Kidney (tissue), 22 donors: ENCODE data around the gene CCDC85C. TPM values are rescaled to one million over a fixed set of nuclear protein-coding genes. Genes with fewer than 3 reads are reported as not detected.

ENCODE experiments used
- DNase-seq, 5 donors: peaks; one replicate each; pipeline ENCODE4 v3.0.0-alpha.2; 2013 to 2020
- FAIRE-seq: peaks from 2 replicates; lab custom pipeline; 2012; peaks lifted over from hg19 to GRCh38; lab: Jason Lieb, UNC
- H3K27ac ChIP-seq, 2 donors: one replicate each; pipeline ENCODE4 v1.7.0; 2013; ENCODE audit warnings: low read depth in 2 of 2, low read length in 2 of 2, inconsistent platforms in 1 of 2
- H3K27me3 ChIP-seq: one replicate; pipeline ENCODE4 v1.7.1; 2013; ENCODE audit warnings: low read length, inconsistent platforms; ENCODE audit not compliant: control insufficient read depth, insufficient read depth
- H3K36me3 ChIP-seq, 3 donors: one replicate each; pipeline versions ENCODE4 v1.7.0 to v1.7.1; 2013; ENCODE audit warnings: low read length in 3 of 3, control low read depth in 1 of 3, inconsistent platforms in 1 of 3; ENCODE audit not compliant: insufficient read depth in 3 of 3, control insufficient read depth in 2 of 3
- H3K4me1 ChIP-seq, 3 donors: one replicate each; pipeline versions ENCODE4 v1.7.0 to v1.7.1; 2013; ENCODE audit warnings: low read length in 3 of 3, inconsistent platforms in 1 of 3, low read depth in 1 of 3; ENCODE audit not compliant: control insufficient read depth in 2 of 3, insufficient read depth in 2 of 3
- H3K4me3 ChIP-seq, 3 donors: one replicate each; pipeline versions ENCODE4 v1.7.0 to v1.8.1; 2013; ENCODE audit warnings: low read length in 3 of 3, control low read depth in 1 of 3, inconsistent platforms in 1 of 3
- H3K9ac ChIP-seq, 3 donors: one replicate each; pipeline versions ENCODE4 v1.7.0 to v1.7.1; 2013; ENCODE audit warnings: low read length in 3 of 3, control low read depth in 1 of 3, inconsistent platforms in 1 of 3
- H3K9me3 ChIP-seq, 3 donors: one replicate each; pipeline versions ENCODE4 v1.7.0 to v1.7.1; 2013; ENCODE audit warnings: low read length in 3 of 3, control low read depth in 1 of 3, inconsistent platforms in 1 of 3; ENCODE audit not compliant: control insufficient read depth in 2 of 3, insufficient read depth in 1 of 3
- intact Hi-C: fragments of 100-400 bp; cut with DNase I; formaldehyde crosslinking; loops from one replicate; pipeline ENCODE4 v1.11.1; 2022
- long read RNA-seq, 10 donors: library from polyadenylated mRNA in 1 of 10; unstranded in 1 of 10; transcript quantifications; one replicate each; pipeline ENCODE4 v2.0.0 and lab custom pipeline, GENCODE V29; 2021 to 2026
- polyA plus RNA-seq: library from polyadenylated mRNA; stranded (reverse); fragments of 350-450 nt; fragmentation: Illumina TruSeq; extraction: RNeasy Lipid Tissue Mini Kit (QIAGEN cat#74804); gene quantifications from one replicate; pipeline ENCODE4 v1.2.3, GENCODE V29; 2014; ENCODE audit warnings: low read depth, low replicate concordance; ENCODE audit not compliant: insufficient read depth
- total RNA-seq: library from RNA; stranded (reverse); fragmentation: NEBNext Ultra II Directional; extraction: Animal tissue kit (Norgen Biotek cat#: 25700); gene quantifications from one replicate; pipeline ENCODE4 v1.2.1, GENCODE V29; 2021
- TF ChIP-seq, protein P1 (sequence below): IDR thresholded peaks from 3 replicates; pipeline ENCODE4 v1.5.1; 2012; ENCODE audit warnings: mild to moderate bottlenecking, moderate library complexity, borderline replicate concordance; ENCODE audit not compliant: insufficient read depth; ENCODE audit errors: extremely low read depth
- donor health status: control.
- donor health status: control.
- donor health status: control.
- donor health status: control.
- donor health status: control.
- donor health status: DM: yes; HTN: yes; CAD: no.
- donor health status: Normal renal cell carcinoma (clear cell type).

Gene CCDC85C
- total RNA-seq: 21.4 TPM
- polyA plus RNA-seq: 14.7 TPM
- long read RNA-seq, donor 1, full-length matches to known transcripts: 3 of 28 reads
- long read RNA-seq, donor 1, partial matches to known transcripts: 25 of 28 reads
- long read RNA-seq, donor 1, other reads (novel, unspliced or antisense): 0 of 28 reads
- long read RNA-seq, donor 2, full-length matches to known transcripts: 3 of 78 reads
- long read RNA-seq, donor 2, partial matches to known transcripts: 75 of 78 reads
- long read RNA-seq, donor 2, other reads (novel, unspliced or antisense): 0 of 78 reads
- long read RNA-seq, donor 3, full-length matches to known transcripts: 4 of 4 reads
- long read RNA-seq, donor 3, partial matches to known transcripts: 0 of 4 reads
- long read RNA-seq, donor 3, other reads (novel, unspliced or antisense): 0 of 4 reads
- long read RNA-seq, donor 4, full-length matches to known transcripts: 4 of 4 reads
- long read RNA-seq, donor 4, partial matches to known transcripts: 0 of 4 reads
- long read RNA-seq, donor 4, other reads (novel, unspliced or antisense): 0 of 4 reads
- long read RNA-seq, donor 5: 0 reads
- long read RNA-seq, donor 6, full-length matches to known transcripts: 1 of 1 reads
- long read RNA-seq, donor 6, partial matches to known transcripts: 0 of 1 reads
- long read RNA-seq, donor 6, other reads (novel, unspliced or antisense): 0 of 1 reads
- long read RNA-seq, donor 7, full-length matches to known transcripts: 3 of 27 reads
- long read RNA-seq, donor 7, partial matches to known transcripts: 3 of 27 reads
- long read RNA-seq, donor 7, other reads (novel, unspliced or antisense): 21 of 27 reads
- long read RNA-seq, donor 8, full-length matches to known transcripts: 2 of 2 reads
- long read RNA-seq, donor 8, partial matches to known transcripts: 0 of 2 reads
- long read RNA-seq, donor 8, other reads (novel, unspliced or antisense): 0 of 2 reads
- long read RNA-seq, donor 9: 0 reads
- long read RNA-seq, donor 10, full-length matches to known transcripts: 2 of 32 reads
- long read RNA-seq, donor 10, partial matches to known transcripts: 30 of 32 reads
- long read RNA-seq, donor 10, other reads (novel, unspliced or antisense): 0 of 32 reads

DNA sequence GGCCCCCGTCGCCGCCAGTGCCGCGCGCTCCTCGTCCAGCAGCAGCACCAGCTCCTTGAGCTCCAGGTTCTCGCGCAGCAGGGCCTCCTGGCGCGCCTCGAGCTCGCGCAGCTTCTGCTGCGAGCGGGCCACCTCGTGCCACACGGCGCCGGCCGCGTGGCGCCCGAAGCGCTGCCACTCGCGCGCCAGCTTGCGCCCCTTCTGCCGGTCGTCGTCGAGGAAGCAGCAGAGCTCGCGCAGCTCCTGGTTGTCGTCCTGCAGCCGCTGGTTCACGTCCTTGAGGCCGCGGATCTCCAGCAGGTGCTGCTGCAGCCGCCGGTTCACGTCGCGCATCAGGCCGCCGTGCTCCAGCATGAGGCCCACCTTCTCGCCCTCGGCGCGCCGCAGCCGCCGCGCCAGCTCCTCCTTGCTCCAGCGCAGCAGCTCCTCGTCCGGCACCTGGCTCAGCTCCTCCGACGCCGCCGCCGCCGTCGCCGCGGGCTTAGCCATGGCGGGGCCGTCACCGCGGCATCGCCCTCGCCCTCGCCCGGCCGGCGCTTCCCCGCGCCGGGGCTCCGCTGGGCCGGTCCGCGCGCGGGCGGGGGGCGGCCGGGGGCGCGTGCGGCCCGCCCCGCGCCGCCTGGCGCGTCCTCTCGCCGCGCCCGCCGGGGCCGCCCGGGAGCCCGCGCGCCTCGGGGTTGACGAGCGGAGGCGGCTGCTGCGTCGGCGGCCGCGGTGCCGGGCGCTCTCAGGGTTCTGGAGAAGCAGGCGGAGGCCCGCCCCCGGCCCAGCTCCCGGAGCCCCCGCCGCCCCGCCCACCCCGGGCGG is at the start of gene CCDC85C:
Gene CCDC85C, minus strand, starts transcription at position 737 of the 807 bp plus-strand sequence. Its CDS starts 248 bp downstream, at position 489.
- peak within 1 kb of the TSS; percentile 74 to 78 for H3K27ac ChIP-seq
- FAIRE-seq (no peak), DNase-seq (peak in 4 of 5 donors; percentile 53 to 83 (median 56))
- H3K4me3 ChIP-seq: peak within 1 kb of the TSS; percentile 55 to 76 (median 67)
- peaks cover 0 to 31% (median 22%) of the 10 kb centered on the region in 3 donors for H3K4me1 ChIP-seq
- H3K9ac ChIP-seq: peak within 1 kb of the TSS in 1 of 3 donors; percentile 40
- no peaks in the 10 kb centered on the region for H3K36me3 ChIP-seq
- H3K27me3 ChIP-seq: no peaks in the 10 kb centered on the region
- TF ChIP-seq, protein P1, sequence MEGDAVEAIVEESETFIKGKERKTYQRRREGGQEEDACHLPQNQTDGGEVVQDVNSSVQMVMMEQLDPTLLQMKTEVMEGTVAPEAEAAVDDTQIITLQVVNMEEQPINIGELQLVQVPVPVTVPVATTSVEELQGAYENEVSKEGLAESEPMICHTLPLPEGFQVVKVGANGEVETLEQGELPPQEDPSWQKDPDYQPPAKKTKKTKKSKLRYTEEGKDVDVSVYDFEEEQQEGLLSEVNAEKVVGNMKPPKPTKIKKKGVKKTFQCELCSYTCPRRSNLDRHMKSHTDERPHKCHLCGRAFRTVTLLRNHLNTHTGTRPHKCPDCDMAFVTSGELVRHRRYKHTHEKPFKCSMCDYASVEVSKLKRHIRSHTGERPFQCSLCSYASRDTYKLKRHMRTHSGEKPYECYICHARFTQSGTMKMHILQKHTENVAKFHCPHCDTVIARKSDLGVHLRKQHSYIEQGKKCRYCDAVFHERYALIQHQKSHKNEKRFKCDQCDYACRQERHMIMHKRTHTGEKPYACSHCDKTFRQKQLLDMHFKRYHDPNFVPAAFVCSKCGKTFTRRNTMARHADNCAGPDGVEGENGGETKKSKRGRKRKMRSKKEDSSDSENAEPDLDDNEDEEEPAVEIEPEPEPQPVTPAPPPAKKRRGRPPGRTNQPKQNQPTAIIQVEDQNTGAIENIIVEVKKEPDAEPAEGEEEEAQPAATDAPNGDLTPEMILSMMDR: no peak
- no peaks in the 10 kb centered on the region for H3K9me3 ChIP-seq
- intact Hi-C loops: no loop called here

DNA sequence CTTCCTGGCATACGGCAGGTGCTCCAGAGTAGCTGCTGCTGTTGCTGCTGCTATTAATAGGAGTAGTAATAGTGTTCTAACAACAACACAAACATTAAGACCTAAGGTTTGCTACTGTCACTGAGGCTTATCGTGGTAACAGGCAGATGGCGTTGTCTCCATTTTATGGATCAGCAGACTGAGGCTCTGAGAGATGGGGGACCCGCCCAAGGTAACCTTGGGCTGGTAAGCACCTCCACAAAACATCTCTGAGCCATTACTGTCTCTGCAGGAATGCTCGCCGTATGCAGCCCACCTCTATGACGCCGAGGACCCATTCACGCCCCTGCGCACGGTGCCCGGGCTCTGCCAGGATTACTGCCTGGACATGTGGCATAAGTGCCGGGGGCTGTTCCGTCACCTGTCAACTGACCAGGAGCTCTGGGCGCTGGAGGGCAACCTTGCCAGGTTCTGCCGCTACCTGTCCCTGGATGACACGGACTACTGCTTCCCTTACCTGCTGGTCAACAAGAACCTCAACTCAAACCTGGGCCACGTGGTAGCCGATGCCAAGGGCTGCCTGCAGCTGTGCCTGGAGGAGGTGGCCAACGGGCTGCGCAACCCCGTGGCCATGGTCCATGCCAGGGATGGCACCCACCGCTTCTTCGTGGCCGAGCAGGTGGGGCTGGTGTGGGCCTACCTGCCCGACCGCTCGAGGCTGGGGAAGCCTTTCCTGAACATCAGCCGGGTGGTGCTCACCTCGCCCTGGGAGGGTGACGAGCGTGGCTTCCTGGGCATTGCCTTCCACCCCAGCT is 48.1 kb upstream of the CCDC85C start:
- FAIRE-seq (no peak), DNase-seq (no peak)
- Histone ChIP-seq H3K9me3 (no peaks in the 10 kb centered on the region), H3K4me3 (no peak overlapping the region), H3K9ac (no peak overlapping the region), H3K36me3 (no peaks in the 10 kb centered on the region), H3K27me3 (no peaks in the 10 kb centered on the region), H3K27ac (no peak overlapping the region), H3K4me1 (no peaks in the 10 kb centered on the region)
- TF ChIP-seq, protein P1: no peak
- intact Hi-C loops: no loop called here

DNA sequence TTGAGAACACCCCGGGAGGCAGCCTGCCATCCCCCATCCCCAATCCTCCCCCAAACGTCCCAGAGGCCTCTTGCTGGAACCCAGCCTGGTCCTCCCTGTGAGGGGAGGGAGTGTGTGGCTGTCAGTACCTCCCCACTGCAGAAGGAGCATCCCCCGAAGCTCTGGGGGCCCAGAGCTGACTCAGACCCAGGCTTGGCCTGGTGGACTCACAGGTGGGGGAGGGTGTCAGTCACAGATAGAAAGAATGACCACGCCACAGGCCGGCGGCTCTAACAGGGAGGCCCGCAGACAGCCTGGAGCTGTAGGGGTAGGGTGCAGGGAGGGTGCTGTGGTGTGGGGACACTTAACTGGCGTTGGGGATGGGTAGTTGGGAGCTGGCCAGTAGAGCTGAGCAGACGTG is 46.2 kb upstream of the CCDC85C start:
- no peak overlapping the region for H3K4me3 ChIP-seq
- no peaks in the 10 kb centered on the region for H3K4me1 ChIP-seq
- no peaks in the 10 kb centered on the region for H3K27me3 ChIP-seq
- no peak for FAIRE-seq
- H3K27ac ChIP-seq: no peak overlapping the region
- H3K9ac ChIP-seq: no peak overlapping the region
- intact Hi-C loops: no loop called here
- no peaks in the 10 kb centered on the region for H3K9me3 ChIP-seq
- H3K36me3 ChIP-seq: no peaks in the 10 kb centered on the region
- TF ChIP-seq, protein P1: no peak
- no peak for DNase-seq
